Gastroesophageal sphincter (tissue), 4 donors: ENCODE results near the gene SEC11C. TPM values are rescaled to one million over a fixed set of nuclear protein-coding genes. Genes with fewer than 3 reads are reported as not detected.

Experiments used
- ATAC-seq: fragments of 150-250 bp; one replicate; pipeline ENCODE4 v1.9.1; 2016; ENCODE audit warnings: mild to moderate bottlenecking, moderate library complexity
- H3K27ac ChIP-seq, 4 donors: fragments of 200-600 bp; sonication (generic) in 3 of 4; 1 replicate in 3 of 4; 2 replicates in 1 of 4; pipeline ENCODE4 v1.5.1; 2016 to 2019
- H3K27me3 ChIP-seq: fragments of 200-600 bp; sonication (generic); one replicate; pipeline ENCODE4 v1.5.1; 2019
- H3K36me3 ChIP-seq, 2 donors: fragments of 200-600 bp; sonication (generic); one replicate each; pipeline ENCODE4 v1.5.1; 2019; ENCODE audit warnings: control low read depth in 1 of 2
- H3K4me1 ChIP-seq, 3 donors: fragments of 200-600 bp; sonication (generic); 1 replicate in 2 of 3; 2 replicates in 1 of 3; pipeline ENCODE4 v1.5.1; 2016 to 2019; ENCODE audit warnings: control low read depth in 2 of 3
- H3K4me3 ChIP-seq, 2 donors: fragments of 200-600 bp; sonication (generic); one replicate each; pipeline ENCODE4 v1.5.1; 2019; ENCODE audit warnings: mild to moderate bottlenecking in 1 of 2, moderate library complexity in 1 of 2
- H3K9me3 ChIP-seq, 3 donors: fragments of 200-600 bp; sonication (generic); one replicate each; pipeline ENCODE4 v1.5.1; 2017 to 2019; ENCODE audit warnings: control low read depth in 2 of 3
- EP300 ChIP-seq: sonication (generic); formaldehyde crosslinking; IDR thresholded peaks from one replicate; pipeline ENCODE4 v1.6.1; 2017; ENCODE audit warnings: antibody characterized with exemption, mild to moderate bottlenecking
- POLR2A ChIP-seq, 2 donors: fragments of 450-650 bp; IDR thresholded peaks; one replicate each; pipeline ENCODE4 v1.6.1; 2017; ENCODE audit warnings: antibody characterized with exemption in 2 of 2, mild to moderate bottlenecking in 2 of 2, moderate library complexity in 1 of 2
- POLR2AphosphoS5 ChIP-seq: sonication (generic); formaldehyde crosslinking; IDR thresholded peaks from one replicate; pipeline ENCODE4 v1.6.1; 2017; ENCODE audit warnings: antibody characterized with exemption
- WGBS, 2 donors: methylation state at CpG; one replicate each; pipeline ENCODE4 v1.1.5; 2018; ENCODE audit warnings: low coverage in 1 of 2; 5-methylcytosine and 5-hydroxymethylcytosine counted together
- total RNA-seq, 4 donors: library from RNA; depleted of rRNA; stranded (reverse); fragments of >200 nt; gene quantifications; one replicate each; pipeline ENCODE4 v1.1.0, GENCODE V29; 2016
- TF ChIP-seq, protein P1 (sequence below), 4 experiments: fragments of 200-600 bp in 2 of 4; fragments of 450-650 bp in 2 of 4; sonication (generic) in 1 of 4; IDR thresholded peaks; one replicate each; pipeline ENCODE4 v1.5.1; 2017 to 2019; ENCODE audit warnings: antibody characterized with exemption in 4 of 4, mild to moderate bottlenecking in 2 of 4, moderate library complexity in 2 of 4

The SEC11C gene
- total RNA-seq = 10 to 100 TPM; 14.7 to 25.2 (median 21.6) TPM

DNA sequence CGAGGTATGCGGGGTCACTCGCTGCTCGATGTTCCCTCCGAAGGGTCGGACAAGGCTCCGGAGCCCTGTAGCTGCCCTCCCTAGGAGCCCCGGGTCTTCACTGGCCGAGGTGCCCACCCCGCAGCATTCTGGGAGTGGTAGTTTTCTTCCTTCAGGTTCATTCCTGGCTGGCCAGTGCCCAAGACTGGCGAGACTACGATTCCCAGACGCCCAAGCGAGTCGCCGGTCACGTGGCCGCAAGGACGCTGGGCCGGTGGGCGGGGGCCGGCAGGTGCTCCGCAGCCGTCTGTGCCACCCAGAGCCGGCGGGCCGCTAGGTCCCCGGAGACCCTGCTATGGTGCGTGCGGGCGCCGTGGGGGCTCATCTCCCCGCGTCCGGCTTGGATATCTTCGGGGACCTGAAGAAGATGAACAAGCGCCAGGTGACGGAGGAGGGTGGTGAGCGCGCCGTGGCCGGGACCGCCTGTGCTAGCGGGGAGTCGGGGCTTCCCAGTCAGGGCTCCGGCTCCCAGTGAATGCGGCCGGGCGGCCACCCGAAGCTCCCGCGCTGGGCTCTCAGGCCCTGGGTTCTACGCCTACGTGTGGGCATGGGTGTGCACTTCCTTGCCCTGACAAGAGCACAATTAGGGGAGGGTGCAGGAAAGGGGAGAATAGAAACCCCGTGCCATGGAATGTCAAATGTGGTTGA, at the start of gene SEC11C:
Gene SEC11C (plus strand): TSS at position 270 of the 687 bp plus-strand sequence. CDS start 65 bp downstream, at position 335.
- peak within 1 kb of the TSS; percentile 88 to 89 for H3K4me3 ChIP-seq
- ATAC-seq = peak; percentile 99
- H3K27ac ChIP-seq = peak within 1 kb of the TSS; percentile 55 to 86 (median 80)
- 0% methylated on average over 1 of the region's 55 CpGs; no CpG with 5 or more reads in 1 of the 2 donors for WGBS, 2 donors
- H3K9me3 ChIP-seq = no peaks in the 10 kb centered on the region
- H3K36me3 ChIP-seq = no peaks in the 10 kb centered on the region
- H3K27me3 ChIP-seq = peaks cover 18% of the 10 kb centered on the region
- peaks cover 0 to 22% (median 5%) of the 10 kb centered on the region in 3 donors for H3K4me1 ChIP-seq
- TF ChIP-seq, protein P1, sequence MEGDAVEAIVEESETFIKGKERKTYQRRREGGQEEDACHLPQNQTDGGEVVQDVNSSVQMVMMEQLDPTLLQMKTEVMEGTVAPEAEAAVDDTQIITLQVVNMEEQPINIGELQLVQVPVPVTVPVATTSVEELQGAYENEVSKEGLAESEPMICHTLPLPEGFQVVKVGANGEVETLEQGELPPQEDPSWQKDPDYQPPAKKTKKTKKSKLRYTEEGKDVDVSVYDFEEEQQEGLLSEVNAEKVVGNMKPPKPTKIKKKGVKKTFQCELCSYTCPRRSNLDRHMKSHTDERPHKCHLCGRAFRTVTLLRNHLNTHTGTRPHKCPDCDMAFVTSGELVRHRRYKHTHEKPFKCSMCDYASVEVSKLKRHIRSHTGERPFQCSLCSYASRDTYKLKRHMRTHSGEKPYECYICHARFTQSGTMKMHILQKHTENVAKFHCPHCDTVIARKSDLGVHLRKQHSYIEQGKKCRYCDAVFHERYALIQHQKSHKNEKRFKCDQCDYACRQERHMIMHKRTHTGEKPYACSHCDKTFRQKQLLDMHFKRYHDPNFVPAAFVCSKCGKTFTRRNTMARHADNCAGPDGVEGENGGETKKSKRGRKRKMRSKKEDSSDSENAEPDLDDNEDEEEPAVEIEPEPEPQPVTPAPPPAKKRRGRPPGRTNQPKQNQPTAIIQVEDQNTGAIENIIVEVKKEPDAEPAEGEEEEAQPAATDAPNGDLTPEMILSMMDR (IDR thresholded peaks at IDR 0.05) = no peak
- TF ChIP-seq POLR2AphosphoS5 = peak; percentile 63

DNA sequence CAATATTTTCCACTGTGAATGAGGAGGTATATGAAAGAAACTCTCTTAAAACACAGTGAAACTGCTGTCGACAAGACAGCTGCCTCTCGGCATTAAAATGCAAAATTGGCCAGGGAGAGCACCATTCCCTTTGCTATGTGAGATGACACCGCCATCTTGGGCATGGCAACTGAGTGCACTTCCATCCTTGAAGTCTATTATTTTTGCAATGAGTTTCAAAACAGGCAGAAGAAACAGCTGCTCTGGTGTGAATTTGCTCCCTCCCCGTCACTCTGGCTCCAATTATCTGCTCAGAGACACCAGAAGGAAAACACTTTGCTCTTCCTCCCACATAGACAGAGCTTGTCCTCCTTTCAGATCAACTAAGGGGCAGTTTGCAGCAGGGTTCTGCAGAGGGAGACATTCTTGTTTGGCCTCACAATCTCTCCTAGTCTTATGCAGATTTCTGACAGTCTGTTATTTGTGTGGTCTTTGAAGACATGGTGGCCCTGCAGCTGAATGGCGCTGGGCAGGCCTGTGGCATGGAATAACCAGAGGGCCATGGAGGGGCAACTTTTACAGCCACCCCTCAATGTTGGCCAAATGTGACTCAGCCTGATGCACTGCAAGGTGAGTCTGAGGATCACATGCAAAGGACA, 48.6 kb upstream of the SEC11C start:
- no peaks in the 10 kb centered on the region for H3K9me3 ChIP-seq
- H3K27me3 ChIP-seq = peaks cover 18% of the 10 kb centered on the region
- no peak overlapping the region for H3K4me3 ChIP-seq
- TF ChIP-seq, protein P1 (IDR thresholded peaks at IDR 0.05) = no peak
- TF ChIP-seq EP300 (no peak), POLR2AphosphoS5 (no peak), POLR2A (IDR thresholded peaks at IDR 0.05) (no peak)
- WGBS, 2 donors = 79 to 87% methylated on average over 4 to 5 of the region's 5 CpGs
- H3K4me1 ChIP-seq = no peaks in the 10 kb centered on the region
- ATAC-seq = no peak
- no peaks in the 10 kb centered on the region for H3K36me3 ChIP-seq
- no peak overlapping the region for H3K27ac ChIP-seq

DNA sequence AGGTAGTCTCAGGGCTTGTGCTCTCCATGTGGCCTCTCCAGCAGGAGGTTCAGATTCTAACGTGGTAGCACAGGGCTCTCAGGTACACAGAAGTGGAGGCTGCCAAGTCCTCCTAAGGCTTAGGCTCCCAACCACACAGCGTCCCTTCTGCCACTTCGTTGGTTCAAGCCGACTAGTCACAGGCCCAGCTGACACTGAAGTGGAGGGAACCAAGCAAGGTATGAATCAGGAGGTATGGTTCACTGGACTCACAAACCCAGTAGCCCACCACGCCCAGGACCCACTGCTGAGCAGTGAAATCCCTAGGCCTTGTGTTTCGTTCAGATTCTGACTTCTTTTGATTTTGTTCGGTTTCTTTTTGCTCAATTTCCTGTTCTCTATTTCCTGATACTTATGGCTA, 46.0 kb upstream of the SEC11C start:
- ATAC-seq = no peak

DNA sequence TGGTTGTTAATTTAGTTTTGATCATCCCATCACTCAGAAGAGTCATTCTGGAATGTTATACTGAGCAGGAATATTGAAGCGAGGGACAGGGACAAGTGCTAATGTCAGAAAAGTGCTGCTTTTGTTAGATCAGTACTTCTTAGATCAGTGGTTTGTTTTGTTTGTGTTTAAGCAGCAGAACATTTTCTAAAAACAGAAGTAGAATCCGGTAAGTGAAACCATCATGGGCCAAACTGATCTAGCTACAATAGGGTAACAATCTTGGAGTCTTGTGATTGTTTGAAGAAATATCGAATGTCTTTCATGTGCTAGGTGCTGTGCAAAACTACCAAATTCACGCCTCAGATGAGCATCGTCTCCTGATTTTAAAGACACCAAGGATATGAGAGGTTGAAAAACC, 45.1 kb upstream of the SEC11C start:
- no peak for ATAC-seq
- Histone ChIP-seq H3K4me3 (no peak overlapping the region), H3K27me3 (no peaks in the 10 kb centered on the region), H3K36me3 (no peaks in the 10 kb centered on the region), H3K27ac (no peak overlapping the region), H3K4me1 (no peaks in the 10 kb centered on the region), H3K9me3 (no peaks in the 10 kb centered on the region)
- 89 to 92% methylated on average over 5 of the region's 5 CpGs for WGBS, 2 donors
- no peak for TF ChIP-seq POLR2A (IDR thresholded peaks at IDR 0.05)
- TF ChIP-seq POLR2AphosphoS5 = no peak
- no peak for TF ChIP-seq EP300
- TF ChIP-seq, protein P1 (IDR thresholded peaks at IDR 0.05) = no peak

More for the DNA sequence above, 46.0 kb upstream of the SEC11C start:
- TF ChIP-seq POLR2AphosphoS5 (no peak), POLR2A (IDR thresholded peaks at IDR 0.05) (no peak), EP300 (no peak)
- TF ChIP-seq, protein P1 (IDR thresholded peaks at IDR 0.05) = no peak
- peaks cover 3% of the 10 kb centered on the region for H3K27me3 ChIP-seq
- H3K27ac ChIP-seq = no peak overlapping the region
- H3K4me1 ChIP-seq = no peaks in the 10 kb centered on the region
- no peaks in the 10 kb centered on the region for H3K36me3 ChIP-seq
- H3K9me3 ChIP-seq = no peaks in the 10 kb centered on the region
- WGBS, 2 donors = 77 to 100% methylated on average over 2 to 6 of the region's 7 CpGs
- H3K4me3 ChIP-seq = no peak overlapping the region
